Left lung (tissue), 10 donors: ENCODE results near the gene RNF144A. TPM values are rescaled to one million over a fixed set of nuclear protein-coding genes. Genes with fewer than 3 reads are reported as not detected.

ENCODE experiments used
- ATAC-seq: fragments of 200-7000 bp; cut with Tn5 transposase; one replicate; pipeline ENCODE4 v1.9.1; 2020; ENCODE audit warnings: moderate library complexity
- DNase-seq, 4 donors: peaks; one replicate each; pipeline ENCODE4 v3.0.0-alpha.2; 2013 to 2020
- H3K27ac ChIP-seq, 2 donors: fragments of 200-600 bp; sonication (generic) in 1 of 2; one replicate each; pipeline versions ENCODE4 v1.5.0 to v1.8.0; 2020 to 2021
- H3K27me3 ChIP-seq, 2 donors: fragments of 200-600 bp; sonication (generic) in 1 of 2; one replicate each; pipeline versions ENCODE4 v1.5.0 to v1.8.0; 2020 to 2021
- H3K36me3 ChIP-seq, 2 donors: fragments of 200-600 bp; sonication (generic) in 1 of 2; one replicate each; pipeline versions ENCODE4 v1.5.0 to v1.8.0; 2020 to 2021
- H3K4me1 ChIP-seq, 2 donors: fragments of 200-600 bp; one replicate each; pipeline ENCODE4 v1.8.0; 2021
- H3K4me3 ChIP-seq, 2 donors: fragments of 200-600 bp; sonication (generic) in 1 of 2; one replicate each; pipeline versions ENCODE4 v1.5.0 to v1.8.0; 2020 to 2021; ENCODE audit warnings: mild to moderate bottlenecking in 1 of 2
- H3K9me3 ChIP-seq, 2 donors: fragments of 200-600 bp; sonication (generic) in 1 of 2; one replicate each; pipeline versions ENCODE4 v1.5.0 to v1.8.0; 2020 to 2021
- intact Hi-C, 2 donors: fragments of 100-400 bp; cut with DNase I; formaldehyde crosslinking; loops; one replicate each; pipeline versions ENCODE4 v1.11.2 to v1.14.2; 2022
- polyA plus RNA-seq, 6 donors: library from polyadenylated mRNA; unstranded; fragments of 120-200 nt; gene quantifications; one replicate each; pipeline ENCODE4 v1.2.1, GENCODE V29; 2013; ENCODE audit not compliant: insufficient read length in 6 of 6
- total RNA-seq, 2 donors: library from RNA; stranded (reverse); fragmentation: NEBNext Ultra II Directional; extraction: Animal tissue kit (Norgen Biotek cat#: 25700); gene quantifications; one replicate each; pipeline ENCODE4 v1.2.1, GENCODE V29; 2021
- TF ChIP-seq, protein P1 (sequence below), 2 donors: fragments of 200-600 bp; sonication (generic) in 1 of 2; IDR thresholded peaks; one replicate each; pipeline versions ENCODE4 v1.5.0 to v1.8.0; 2021; ENCODE audit warnings: antibody characterized with exemption in 2 of 2
- donor health status: DM: no; HTN: yes; CAD: no.
- donor health status: DM: no; HTN: no; CAD: no.

The RNF144A gene
- total and polyA plus RNA-seq, 8 donors: 9.9 to 36.5 (median 30.7) TPM

DNA sequence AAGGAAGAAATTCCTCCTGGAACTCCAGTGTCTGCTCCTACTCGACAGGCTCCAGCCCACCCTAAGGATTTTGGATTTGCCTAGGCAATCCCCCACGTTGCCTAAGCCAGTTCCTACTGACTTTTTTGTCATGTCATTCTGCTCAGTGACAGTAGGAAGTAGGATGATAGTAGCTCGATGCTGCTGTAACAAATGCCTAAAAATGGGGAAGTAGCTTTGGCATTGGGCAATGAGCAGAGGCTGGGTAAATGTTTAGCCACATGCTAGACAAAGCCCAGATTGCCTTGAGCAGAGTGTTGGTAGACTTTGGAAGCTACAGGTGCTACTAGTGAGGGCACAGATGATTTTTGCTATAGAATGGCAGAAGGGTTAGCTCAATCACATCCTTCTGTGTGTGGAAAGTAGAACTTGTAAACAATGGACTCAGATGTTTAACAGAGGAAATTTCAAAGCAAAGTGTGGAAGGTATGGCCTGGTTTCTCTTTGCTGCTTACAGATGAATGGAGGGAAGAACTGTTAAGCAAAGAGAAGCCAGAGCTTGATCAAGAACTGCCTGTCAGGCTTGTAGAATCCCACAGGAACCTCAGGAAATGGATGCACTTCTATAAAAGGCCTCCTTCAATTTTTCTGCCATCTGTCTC is 154.8 kb downstream of the RNF144A start:
- ATAC-seq (peak; percentile 77), DNase-seq (peak in 1 of 4 donors; percentile 50)
- H3K27me3 ChIP-seq: no peaks in the 10 kb centered on the region
- no peaks in the 10 kb centered on the region for H3K9me3 ChIP-seq
- H3K4me1 ChIP-seq: peaks cover 0 to 7% of the 10 kb centered on the region in 2 donors
- no peak overlapping the region for H3K4me3 ChIP-seq
- intact Hi-C loops: no loop called here
- H3K27ac ChIP-seq: peak overlapping the region in 1 of 2 donors; percentile 66
- no peaks in the 10 kb centered on the region for H3K36me3 ChIP-seq
- TF ChIP-seq, protein P1, sequence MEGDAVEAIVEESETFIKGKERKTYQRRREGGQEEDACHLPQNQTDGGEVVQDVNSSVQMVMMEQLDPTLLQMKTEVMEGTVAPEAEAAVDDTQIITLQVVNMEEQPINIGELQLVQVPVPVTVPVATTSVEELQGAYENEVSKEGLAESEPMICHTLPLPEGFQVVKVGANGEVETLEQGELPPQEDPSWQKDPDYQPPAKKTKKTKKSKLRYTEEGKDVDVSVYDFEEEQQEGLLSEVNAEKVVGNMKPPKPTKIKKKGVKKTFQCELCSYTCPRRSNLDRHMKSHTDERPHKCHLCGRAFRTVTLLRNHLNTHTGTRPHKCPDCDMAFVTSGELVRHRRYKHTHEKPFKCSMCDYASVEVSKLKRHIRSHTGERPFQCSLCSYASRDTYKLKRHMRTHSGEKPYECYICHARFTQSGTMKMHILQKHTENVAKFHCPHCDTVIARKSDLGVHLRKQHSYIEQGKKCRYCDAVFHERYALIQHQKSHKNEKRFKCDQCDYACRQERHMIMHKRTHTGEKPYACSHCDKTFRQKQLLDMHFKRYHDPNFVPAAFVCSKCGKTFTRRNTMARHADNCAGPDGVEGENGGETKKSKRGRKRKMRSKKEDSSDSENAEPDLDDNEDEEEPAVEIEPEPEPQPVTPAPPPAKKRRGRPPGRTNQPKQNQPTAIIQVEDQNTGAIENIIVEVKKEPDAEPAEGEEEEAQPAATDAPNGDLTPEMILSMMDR (IDR thresholded peaks at IDR 0.05): no peak

DNA sequence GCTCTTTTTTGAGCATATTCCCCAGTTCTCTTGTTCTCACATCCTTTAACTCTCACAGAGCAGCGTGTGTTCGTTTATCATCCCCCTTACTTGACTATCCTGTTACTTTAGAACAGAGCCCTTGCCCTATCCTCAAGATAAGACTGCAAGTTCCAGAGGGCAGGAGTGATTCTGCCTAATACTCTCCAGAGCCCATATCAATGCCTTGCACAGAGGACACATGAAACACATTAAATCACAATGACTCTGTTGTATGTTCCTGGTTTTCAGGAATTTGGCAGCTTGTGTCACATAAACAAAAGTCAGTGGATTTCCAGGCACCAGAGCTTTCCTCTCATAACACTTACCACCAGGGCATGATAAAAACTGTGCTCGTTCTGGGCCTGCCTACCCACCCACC is 156.7 kb downstream of the RNF144A start:
- no peaks in the 10 kb centered on the region for H3K36me3 ChIP-seq
- H3K4me3 ChIP-seq: no peak overlapping the region
- H3K9me3 ChIP-seq: no peaks in the 10 kb centered on the region
- H3K27ac ChIP-seq: no peak overlapping the region
- H3K4me1 ChIP-seq: peaks cover 0 to 7% of the 10 kb centered on the region in 2 donors
- DNase-seq (no peak), ATAC-seq (no peak)
- H3K27me3 ChIP-seq: no peaks in the 10 kb centered on the region
- intact Hi-C loops: no loop called here
- TF ChIP-seq, protein P1 (IDR thresholded peaks at IDR 0.05): no peak

DNA sequence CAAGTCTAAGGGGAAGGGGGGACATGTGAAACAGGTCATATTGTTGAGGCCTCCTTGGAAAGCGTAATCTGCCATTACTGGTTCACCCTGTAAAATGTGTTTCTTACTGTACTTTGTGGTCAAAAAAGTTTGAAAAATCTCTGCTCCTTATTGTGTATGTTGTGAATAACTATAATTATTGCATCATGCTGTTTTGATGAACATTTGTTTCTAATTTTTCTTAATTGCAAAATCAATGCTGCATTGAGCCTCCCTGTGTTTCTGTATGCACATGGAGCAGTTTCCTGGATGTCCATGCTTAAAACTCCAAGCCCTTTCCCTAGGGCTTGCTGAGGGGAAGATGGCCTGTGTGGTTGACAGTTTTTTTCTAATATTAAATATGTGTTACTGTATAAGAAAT is 158.6 kb downstream of the RNF144A start:
- DNase-seq (no peak), ATAC-seq (no peak)
- no peaks in the 10 kb centered on the region for H3K9me3 ChIP-seq
- no peaks in the 10 kb centered on the region for H3K27me3 ChIP-seq
- H3K4me1 ChIP-seq: peaks cover 0 to 7% of the 10 kb centered on the region in 2 donors
- H3K27ac ChIP-seq: no peak overlapping the region
- intact Hi-C loops: no loop called here
- no peaks in the 10 kb centered on the region for H3K36me3 ChIP-seq
- no peak overlapping the region for H3K4me3 ChIP-seq
- TF ChIP-seq, protein P1 (IDR thresholded peaks at IDR 0.05): no peak

DNA sequence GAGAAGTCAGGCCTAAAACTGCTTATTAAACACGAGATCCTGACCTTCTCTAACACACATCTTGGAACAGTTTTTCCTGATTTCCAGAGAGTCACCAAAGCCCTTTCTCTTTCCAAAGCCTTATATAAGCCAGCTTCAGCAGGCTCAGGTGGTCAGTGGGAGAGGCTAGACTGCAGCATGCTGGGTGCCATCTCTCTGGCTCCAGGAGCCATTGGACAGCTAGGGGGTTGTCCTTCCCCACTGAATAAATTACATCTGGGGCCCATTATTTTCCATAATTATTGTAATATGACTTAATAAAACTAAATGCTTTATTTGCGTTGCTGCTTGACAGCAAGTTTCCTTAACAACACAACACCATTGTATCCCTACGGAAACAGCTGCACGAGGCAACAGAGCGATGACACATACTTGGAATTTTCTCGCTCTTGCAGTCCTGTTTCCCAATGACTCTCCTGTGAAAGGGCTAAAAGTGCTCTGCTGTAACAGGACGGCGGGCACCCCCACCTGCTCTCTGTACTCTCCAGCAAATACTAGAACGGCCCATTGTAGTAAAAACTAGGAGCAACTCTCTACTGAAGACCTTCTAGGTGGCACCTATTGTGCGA is 160.6 kb downstream of the RNF144A start:
- no peaks in the 10 kb centered on the region for H3K27me3 ChIP-seq
- no peak overlapping the region for H3K4me3 ChIP-seq
- H3K9me3 ChIP-seq: no peaks in the 10 kb centered on the region
- no peaks in the 10 kb centered on the region for H3K4me1 ChIP-seq
- H3K27ac ChIP-seq: peak overlapping the region in 1 of 2 donors; percentile 43
- intact Hi-C loops: no loop called here
- ATAC-seq (peak; percentile 68), DNase-seq (peak in 1 of 4 donors; percentile 30)
- TF ChIP-seq, protein P1 (IDR thresholded peaks at IDR 0.05): no peak
- no peaks in the 10 kb centered on the region for H3K36me3 ChIP-seq

DNA sequence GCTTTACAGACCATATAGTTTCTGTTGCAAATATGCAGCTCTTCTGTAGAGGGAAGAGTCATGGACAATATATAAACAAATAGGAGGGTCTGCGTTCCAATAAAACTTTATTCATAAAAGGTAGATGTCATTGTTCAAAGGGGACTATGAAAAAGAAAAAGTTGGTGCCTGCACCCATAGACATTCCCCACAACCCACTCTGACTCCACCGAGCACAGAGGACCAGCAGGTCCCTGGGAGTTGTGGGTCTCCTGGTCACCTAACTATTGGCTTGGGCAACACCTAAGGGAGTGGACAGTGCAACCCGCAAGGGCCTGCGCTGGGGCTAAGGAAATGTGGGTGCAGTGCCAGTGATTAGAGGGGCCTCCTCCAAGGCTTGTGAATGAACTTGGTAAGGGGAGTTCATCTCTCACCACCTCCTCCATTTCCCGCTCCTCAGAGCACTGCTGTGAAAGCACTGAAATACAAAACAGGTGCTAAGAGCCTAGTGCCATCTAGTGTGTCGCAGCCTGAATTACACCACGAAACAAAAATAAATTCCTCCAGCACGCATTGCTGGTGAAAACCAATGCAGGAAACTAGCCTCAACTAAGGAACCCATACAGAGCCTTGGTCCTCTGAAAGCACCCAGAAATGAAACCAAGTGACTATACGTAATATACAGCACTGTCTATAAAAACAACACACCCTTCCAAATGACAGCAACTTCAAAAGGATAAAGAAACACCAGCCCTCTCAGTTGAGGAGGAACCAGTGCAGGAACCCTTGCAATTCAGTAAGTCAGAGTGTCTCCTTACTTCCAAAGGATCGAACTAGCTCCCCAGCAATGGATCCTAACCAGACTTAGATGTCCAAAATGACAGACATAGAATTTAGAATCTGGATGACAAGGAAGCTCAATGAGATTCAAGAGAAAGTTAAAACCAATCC is 166.6 kb downstream of the RNF144A start:
- TF ChIP-seq, protein P1 (IDR thresholded peaks at IDR 0.05): no peak
- DNase-seq (no peak), ATAC-seq (peak; percentile 35)
- no peak overlapping the region for H3K27ac ChIP-seq
- intact Hi-C loops: no loop called here
- no peak overlapping the region for H3K4me3 ChIP-seq
- H3K27me3 ChIP-seq: no peaks in the 10 kb centered on the region
- no peaks in the 10 kb centered on the region for H3K4me1 ChIP-seq
- no peaks in the 10 kb centered on the region for H3K36me3 ChIP-seq
- H3K9me3 ChIP-seq: peaks cover 0 to 15% of the 10 kb centered on the region in 2 donors
